Measurements from ENCODE around the gene FAF1.

Gene FAF1

DNA sequence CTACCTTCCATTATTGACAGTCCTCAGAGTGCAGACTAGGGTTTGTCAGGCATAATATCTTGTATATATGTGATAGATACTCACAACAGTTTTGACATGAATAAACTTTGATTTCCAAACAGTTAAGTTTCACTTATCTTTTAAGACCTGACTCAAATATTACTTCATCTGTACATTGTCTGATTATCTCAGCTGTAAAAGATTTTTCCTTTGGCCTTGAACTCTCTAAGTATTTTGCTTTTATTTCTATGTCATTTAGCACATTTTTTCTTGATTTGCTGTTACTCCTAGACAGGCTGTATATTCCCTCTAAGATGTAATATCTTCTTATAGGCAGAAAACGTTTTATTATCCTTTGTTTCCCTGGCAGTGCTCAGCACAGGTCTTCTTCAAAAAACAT lies 471.2 kb downstream of the FAF1 start:
- DNase-seq (ENCODE audit: low spot score) = no peak

DNA sequence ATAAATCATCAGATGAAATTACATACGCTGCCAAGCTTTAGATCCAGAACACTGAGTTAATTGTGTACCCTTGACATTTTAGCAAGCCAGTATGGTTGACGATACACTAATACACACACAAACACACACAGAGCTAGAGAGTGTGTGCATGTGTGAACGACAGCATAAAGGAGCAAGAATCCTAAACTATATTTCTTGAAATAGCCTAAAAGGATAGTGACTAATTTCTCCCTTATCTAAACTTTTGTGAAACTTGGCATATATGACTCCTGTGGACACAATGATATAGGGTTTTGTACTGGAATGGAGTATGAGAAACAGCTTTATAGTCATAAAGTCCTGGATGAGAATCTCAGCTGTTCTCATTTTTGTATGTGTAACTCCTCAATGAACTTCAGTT lies 471.7 kb downstream of the FAF1 start:
- DNase-seq (ENCODE audit: low spot score) = no peak

DNA sequence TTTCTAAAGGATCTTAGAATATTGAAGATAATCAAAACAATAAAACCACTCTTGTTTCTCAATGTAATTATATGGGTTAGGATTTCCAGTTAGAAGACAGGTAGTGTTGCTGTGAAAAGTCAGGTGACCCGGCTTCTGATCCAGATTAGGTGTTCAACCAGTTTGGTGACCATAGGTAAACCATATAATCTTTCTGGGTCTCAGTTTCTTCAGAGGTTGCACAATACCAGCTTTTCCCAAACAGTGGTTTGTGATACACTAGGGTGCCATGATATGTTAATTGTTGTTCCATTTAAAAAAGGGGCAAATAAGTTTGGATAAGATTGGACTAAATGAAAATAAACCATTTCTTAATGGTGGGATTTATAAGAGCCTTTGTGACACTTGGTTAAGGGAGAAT lies 472.3 kb downstream of the FAF1 start:
- DNase-seq (ENCODE audit: low spot score) = no peak

DNA sequence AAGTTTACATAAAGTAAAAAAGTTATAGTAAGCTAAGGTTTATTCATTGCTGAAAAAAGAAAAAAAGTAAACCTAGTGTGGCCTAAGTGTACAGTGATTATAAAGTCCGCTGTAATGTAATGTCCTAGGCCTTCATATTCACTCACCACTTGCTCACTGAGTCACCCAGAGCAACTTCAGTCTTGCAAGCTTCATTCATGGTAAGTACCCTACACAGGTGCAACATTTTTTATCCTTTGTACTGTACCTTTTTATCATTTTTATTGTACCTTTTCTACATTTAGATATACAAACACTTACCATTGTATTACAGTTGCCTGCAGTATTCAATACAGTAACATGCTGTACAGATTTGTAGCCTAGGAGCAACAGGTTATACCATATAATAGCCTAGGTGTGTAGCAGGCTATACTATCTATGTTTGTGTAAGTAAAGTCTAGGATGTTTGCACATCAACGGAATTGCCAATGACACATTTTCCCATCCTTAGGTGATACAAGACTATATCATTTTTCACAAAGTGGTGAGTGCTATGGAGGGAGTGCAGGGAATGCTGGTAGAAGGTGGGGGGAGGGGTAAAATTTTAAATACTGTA lies 478.8 kb downstream of the FAF1 start:
- DNase-seq (ENCODE audit: low spot score) = no peak

DNA sequence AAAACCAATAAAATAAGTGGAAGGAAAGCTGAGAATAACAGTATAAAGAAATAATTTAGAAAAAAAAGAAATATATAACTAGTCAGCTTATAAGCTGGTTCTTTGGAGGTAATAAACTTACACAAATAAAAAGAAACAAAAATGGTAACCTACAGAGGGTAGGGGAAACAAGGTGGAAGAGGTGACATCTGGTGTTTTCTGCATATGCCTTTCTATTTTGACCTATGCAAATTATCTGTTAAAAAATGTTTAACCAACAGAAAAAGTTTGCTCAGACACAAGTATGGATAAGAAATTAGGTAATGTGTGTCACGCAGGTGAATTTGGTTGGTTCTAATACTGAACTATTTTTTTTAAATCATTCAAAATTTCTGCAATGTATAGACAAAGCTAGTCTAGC lies 483.3 kb downstream of the FAF1 start:
- no peak for DNase-seq (ENCODE audit: low spot score)

DNA sequence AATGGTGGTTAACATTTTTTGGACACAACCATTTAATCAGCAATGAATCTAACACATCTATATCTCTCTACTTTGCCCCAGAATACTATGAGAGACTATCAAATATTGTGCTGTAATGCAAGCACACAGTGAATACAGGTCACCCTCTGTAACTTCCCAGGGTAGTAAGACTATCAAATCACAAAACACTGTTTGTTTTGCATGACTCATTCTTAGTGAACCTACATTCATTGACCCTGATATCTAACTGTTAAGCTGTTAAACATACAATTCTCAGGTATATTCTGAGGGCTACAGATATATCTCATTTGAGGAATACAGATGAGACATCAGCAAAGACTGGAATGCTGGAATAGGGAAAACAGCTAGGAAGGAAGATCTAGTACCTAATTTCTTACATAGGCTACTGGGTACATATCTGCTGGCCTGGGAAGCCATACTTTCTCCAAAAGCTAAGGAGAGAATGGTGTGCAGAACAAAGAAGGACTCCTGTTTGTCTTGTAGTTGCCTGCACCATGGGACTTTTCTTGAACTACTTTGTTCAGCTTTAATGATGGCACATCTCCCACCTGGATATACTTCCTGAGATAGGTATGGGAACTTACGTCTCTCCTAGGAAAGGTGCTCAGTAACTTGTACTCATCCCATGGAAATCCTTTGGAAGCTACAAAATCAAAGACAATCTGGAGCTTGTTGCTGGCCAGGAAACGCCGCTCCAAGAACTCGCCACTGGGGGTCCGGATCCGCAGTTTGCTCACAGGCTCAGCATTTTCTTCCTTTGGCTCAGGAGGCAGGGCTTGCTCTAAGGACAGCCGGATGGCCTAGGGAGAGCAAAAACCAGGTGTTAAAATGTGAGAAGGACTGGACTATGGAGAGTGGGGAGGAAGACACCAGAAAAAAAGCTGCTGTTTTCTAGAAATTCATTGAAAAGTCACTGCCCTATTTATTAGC lies 484.9 kb downstream of the FAF1 start:
- DNase-seq (ENCODE audit: low spot score) = no peak

DNA sequence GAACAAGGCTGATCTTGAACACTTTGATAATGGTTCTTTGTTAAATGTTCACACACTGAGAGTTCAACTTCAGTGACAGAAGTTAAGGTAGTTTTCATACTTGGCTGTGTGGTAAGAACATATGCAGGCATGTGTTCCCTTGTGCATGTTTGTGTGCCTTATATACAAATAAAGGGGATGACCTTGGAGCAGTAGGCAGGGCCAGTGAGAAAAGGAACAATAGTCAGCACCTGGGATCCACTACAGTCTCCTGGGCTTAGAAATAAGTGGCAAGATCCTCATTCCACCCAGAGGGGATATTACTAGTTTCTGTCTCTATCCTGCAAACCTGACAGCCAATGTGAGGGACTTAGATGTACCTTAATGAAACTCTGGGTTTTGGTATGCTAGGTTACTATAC lies 486.6 kb downstream of the FAF1 start:
- DNase-seq (ENCODE audit: low spot score) = no peak

DNA sequence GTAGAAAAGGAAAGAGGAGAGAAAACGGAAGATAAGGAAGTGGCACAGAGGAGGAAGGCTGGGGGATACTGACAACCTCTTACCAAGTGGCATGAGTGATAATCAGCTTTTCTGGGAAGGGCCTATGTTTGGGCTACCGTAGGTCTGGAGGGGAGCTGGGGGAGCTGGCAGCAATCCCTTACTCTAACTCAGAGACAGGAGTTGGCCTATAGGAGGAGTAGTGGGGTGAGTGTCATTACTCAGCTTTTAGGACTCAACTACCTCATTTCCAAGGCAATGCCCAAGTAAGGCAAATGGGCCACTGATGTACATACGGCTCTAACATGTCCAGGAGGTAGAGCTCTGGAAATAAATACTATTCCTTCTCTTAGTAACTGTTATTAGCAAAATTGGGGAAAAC lies 488.1 kb downstream of the FAF1 start:
- no peak for DNase-seq (ENCODE audit: low spot score)

DNA sequence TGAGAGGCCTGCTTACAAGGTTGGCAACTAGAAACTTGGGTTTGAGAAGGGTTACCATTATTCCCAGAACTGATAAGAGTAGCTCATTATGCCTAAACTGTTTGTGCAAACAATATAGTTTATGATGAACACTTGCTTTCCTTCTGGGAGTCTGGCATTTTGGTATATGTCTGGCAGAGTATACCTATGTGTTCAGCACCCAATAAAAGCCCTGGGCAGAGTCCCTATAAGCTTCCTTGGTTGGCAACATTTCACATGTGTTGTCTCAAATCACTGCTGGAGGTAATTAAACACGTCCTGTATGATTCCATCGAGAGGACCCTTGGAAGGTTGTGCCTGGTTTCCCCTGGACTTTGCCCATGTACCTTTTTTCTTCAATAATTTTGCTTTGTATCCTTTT lies 497.1 kb downstream of the FAF1 start:
- no peak for DNase-seq (ENCODE audit: low spot score)

DNA sequence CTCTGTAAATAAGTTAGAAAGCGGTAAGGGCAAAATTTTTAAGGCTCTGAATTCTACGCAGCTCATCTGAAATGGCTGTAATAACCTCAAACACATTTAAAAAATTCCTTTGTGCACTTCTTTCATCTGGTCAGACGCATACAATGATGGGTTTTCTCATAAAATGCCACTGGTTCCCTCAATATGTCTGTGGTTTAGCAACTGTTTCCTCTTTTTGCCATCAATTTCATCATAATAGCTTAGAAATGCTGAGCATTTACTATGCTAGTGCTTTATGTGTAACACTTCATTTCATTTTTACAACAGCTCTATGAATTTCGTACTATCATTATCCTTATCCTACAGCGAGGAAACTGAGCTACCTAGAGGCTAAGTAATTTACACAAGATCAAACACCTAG lies 501.6 kb downstream of the FAF1 start:
- no peak for DNase-seq (ENCODE audit: low spot score)

DNA sequence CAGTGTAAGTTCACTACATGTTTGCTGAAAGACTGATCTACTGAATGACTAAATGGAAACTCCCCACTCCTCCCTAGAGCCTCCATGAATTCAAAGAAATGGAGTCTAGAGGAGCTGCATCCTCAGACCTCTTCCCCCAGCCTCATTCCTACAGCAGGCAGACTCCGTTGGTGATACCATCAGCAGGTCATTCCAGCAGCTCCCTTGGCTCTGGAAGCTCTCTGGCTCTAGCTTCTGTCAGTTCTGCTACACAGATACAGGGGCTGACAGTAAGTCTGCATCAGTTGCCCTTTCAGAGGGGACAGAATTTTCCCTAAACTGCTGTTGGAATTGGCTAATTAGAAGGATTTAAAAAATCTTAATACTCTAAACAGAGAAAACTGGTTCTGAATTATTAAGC lies 505.2 kb downstream of the FAF1 start:
- DNase-seq (ENCODE audit: low spot score) = no peak

DNA sequence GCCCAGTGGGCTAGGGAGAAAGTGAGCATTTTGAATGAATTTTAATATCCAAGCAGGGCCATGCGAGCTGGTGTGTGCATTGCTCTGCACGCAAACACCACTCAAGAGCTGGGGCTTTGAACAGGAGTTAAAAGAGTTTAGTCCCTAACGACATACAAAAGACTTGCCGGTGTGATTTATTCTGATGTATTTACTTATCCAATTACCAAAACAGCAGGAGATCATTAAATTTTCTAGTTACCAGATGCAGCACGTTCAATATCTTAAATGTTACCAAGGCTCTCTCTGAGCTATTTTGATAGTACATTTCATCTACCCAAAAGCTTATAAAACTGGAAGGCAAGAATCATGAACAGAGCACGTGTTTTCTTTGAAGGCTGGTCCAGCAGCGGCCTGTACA lies 506.8 kb downstream of the FAF1 start:
- DNase-seq (ENCODE audit: low spot score) = no peak

DNA sequence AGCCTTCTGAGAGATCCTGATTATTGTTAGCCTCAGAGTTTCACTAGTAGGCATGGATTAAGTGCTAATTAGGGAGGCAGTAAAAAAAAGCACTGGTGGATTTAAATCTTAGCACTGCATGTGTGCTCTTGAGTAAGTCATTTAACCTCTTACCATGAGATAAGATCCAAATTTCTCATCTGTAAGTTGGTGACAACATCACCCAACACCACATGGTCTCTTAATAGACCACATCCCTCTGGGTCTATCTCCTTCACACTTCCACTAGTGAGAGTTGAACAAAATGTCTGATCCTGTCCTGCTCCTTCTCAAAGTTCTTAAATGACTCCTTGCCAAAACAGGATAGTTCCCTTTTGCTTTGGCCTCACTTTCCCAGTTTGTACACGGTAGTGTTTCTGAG lies 507.4 kb downstream of the FAF1 start:
- DNase-seq (ENCODE audit: low spot score) = no peak

DNA sequence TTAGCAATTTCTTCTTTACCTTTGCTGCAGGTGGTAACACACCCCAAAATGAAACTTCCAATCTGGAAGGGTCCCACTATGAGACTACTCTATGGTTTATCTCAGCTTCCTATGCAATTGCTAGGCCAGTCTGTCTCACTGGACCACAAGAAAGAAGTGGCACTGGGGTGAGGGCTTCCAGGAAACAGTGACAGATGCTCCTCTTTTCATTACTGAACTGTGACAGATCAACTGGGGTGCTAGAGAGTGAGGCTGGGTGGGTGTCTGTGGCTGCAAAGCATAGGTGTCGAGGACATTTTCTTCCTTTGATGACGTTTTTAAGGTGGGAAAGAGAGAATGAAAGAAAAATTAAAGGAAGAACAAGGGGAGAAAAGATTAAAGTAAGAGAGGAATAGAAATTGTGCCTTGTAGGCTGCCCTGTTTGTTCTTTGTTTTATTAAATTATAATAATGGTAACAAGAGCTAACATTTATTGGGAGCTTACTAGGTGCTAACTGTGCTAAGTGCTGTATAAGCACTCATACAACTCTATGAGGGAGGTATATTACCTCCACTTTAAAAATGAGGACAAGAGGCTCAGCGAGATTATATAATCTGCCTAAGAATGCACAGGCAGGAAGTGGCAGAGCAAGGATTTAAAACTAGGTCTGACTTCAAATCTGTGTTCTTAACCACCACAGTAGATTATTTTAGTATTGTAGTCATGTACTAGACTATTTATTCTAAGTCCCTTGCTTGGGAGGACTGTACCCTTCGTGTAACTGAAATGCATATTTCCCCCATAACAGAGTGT lies 509.0 kb downstream of the FAF1 start:
- DNase-seq (ENCODE audit: low spot score) = no peak

DNA sequence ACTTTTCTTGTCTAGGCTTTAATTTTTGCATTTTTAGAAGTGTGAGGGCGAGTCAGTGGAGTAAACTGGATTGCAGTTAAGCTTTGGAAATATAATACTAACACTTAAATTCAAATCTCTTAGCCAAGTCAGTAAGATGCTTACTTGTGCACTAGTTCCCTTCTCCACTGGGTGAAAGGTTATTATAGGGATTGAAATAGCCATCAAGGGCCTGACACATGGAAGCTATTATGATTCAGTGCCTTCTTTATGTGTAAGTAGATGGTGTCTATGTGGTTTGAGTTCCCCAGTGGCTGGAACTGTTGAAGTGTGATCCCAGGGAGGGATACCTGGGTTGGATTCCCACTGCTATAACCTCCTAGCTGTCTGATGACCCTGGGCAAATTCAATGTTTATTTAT lies 512.1 kb downstream of the FAF1 start:
- no peak for DNase-seq (ENCODE audit: low spot score)

DNA sequence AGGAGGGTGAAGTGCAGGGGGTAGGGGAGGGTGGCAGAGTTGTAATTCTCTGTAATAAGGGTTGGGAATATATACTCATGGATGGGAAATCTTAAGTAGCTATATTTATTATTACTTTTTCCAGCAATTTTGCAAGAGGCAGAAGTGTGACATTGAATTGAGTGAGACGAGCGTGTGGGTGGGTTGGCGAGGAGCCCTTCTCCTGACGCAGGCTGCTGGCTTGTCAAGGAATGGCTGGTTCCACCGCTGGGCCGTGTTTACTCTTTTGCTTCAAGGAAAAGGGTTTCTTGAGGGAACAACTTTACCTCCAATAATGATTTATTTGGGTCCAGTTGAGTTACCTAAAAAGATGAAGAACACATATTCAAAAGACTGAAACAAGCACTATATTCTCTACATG lies 518.9 kb downstream of the FAF1 start:
- no peak for DNase-seq (ENCODE audit: low spot score)

DNA sequence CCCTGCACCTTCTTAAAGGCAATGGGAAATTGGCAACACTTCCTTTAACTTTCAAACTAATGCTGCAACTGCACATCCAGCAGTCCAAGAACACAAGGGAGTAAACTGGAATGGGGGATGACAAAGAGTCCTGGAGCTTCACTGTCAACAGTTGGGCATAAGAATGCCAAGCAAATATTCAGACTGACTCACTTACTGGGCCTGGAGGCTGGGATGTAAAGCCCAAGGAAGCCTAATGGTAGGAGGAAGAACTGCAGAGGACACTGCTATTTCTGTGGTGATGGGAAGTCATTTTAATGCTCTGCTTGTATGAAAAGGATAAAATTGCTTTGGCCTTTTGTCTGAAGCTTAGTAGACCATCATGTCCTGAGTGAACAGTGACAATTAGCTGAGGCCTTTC lies 521.1 kb downstream of the FAF1 start:
- DNase-seq (ENCODE audit: low spot score) = no peak

DNA sequence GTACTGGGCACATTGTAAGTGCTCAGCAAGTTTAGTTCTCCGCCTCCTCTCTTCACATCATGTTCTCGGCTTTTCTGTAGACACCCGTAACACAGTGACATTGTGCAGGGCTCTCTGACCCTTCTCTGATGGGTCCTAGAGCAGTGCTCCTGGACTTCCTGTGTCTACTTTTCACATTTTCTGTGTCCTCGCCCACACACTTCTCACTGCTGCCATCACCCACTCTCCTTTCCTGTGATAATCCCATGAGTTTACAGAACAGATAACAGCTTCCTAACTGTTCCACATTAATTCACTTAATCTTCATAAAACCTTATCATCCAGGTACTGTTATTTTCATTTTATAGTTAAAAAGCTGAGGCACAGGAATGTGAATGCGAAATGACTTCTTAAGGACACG lies 523.6 kb downstream of the FAF1 start:
- DNase-seq (ENCODE audit: low spot score) = no peak

DNA sequence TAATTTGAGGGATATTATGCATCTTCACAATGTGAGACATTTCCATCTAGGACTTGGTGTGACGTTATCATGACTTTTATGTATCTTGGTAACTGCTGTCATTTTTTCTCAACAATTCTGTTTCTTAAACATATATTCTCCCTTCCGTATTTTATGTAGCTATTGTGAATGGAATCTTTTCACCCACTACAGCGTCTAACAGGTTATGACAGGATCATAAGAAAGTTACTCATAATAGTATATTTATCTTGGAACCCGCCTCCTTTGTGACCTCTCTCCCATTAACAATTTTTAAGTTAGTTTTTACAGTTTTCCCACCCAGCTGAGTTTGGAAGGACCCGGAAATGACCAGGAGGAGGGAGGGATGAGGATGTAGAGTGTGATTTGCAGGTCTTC lies 530.1 kb downstream of the FAF1 start:
- no peak for DNase-seq (ENCODE audit: low spot score)

DNA sequence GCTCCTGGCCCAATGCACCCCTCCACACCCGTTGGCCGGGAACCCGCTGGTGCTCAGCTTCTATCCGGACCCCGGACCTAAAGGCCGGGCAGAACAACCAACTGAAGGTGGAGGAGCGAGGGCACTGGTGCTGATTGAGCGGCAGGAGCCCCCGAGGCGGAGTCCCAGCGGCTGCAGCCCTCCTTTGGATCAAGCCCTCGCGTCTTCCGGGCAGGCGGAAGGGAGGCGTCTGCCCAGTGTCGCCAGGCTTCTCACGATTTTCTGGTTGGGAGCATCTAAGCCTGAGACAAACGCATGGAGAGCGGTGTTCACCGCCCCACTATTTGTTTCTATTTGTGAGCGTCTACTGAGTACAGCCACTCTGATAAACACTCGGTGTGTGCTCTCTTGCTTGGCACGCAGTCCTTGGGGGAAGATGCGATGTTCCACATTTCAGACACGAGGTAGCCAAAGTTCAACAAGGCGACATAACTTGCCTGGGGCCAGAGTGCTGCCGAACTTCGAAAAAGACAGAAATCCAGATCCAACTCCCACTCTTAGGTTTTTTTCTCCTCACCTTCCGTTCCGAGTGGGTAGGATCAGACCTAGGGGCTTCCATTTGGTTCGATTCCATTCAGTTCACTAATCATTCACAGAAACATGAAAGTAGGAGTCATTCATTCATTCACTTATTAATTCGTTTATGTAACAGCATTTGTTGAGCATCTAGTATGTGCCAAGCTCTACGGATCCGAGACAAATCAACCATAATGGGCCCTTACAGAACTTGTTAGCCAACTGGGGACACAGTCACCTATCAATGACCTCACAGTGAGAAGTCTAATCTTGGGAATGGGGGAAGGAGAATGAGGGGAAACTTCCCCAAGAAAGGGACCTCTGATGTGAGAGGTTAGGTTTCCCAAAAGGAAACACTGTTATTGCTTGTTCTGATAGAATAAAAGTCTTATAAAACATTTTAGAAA lies 532.0 kb downstream of the FAF1 start:
- no peak for DNase-seq (ENCODE audit: low spot score)

DNA sequence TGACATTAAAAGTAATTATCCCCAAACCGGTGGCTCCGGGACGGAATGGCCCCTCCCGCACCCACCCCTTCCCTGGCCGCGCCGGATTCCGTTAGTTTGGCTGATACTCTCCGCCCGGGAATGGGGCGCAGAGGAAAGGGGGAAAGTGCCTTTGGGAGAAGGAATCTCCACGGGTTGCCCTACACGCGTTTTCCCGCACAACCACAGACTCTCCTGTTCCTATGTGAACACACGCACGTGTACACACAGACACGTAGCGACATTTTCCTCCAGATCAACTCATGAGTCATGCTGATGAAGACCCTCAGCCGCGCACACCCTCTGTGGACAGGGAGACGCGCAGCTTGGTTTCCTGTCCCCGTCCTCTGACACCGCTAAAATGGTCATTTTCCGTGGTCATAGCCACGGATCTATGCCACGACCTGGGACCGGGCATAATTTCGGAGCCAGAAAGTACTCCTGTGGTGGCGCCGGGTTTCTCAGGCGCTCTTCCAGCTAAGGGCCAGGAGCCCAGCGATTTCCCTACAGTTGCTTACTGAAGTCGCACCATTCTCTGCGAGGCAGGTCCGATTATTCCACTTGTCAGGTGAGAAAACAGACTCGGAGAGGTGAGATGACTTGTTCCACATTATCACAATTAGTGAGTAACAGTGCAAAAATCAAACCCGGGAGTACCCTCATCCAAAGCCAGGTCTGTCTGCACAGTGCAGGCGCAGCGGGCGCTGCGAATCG lies 532.8 kb downstream of the FAF1 start:
- DNase-seq (ENCODE audit: low spot score) = no peak
